ENCODE measurements around the gene SMIM8. TPM values are rescaled to one million over a fixed set of nuclear protein-coding genes. Genes with fewer than 3 reads are reported as not detected.

SMIM8 gene
- total RNA-seq, 1 donor from 2014 or later, result 13.5 TPM

DNA sequence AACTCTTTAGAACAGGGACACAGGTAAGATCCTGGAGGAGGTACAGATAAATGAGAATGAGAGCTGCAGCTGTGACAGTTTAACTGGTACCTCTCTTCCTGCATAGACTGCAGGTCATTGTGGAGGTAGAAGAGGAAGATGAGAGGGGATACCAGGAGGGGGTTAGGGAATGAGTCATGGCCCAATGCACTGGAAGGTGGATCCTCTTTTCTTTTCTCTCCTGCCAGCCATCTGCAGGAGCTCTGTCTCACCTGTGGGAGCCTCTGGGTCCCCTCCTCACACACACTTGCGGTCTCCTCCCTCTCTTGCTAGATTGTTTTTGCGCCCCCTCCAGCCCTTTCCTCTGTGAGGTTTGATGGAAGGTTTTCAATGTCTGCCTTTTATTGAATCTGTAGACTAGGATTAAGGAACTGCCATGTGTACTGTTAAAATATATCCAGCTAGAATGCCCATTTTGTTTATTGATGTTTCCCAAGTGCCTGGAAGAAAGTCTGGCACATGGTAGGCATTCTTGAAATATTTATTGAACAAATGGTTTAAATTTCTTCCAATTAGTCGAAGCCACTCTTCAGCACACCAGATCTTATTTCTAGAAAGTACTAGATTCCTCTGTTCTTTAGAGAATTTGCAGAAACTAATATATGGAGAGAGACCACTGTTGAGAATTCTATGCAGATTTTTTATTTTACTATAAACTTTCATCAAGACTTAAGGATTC lies 35.2 kb downstream of the SMIM8 start:
- no peak for DNase-seq (ENCODE audit: low read depth, low spot score)
- H3K4me3 Mint-ChIP-seq, result no peak overlapping the region
- TF ChIP-seq, protein P1, sequence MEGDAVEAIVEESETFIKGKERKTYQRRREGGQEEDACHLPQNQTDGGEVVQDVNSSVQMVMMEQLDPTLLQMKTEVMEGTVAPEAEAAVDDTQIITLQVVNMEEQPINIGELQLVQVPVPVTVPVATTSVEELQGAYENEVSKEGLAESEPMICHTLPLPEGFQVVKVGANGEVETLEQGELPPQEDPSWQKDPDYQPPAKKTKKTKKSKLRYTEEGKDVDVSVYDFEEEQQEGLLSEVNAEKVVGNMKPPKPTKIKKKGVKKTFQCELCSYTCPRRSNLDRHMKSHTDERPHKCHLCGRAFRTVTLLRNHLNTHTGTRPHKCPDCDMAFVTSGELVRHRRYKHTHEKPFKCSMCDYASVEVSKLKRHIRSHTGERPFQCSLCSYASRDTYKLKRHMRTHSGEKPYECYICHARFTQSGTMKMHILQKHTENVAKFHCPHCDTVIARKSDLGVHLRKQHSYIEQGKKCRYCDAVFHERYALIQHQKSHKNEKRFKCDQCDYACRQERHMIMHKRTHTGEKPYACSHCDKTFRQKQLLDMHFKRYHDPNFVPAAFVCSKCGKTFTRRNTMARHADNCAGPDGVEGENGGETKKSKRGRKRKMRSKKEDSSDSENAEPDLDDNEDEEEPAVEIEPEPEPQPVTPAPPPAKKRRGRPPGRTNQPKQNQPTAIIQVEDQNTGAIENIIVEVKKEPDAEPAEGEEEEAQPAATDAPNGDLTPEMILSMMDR (conservative IDR thresholded peaks at IDR 0.05), result no peak
- no peaks in the 10 kb centered on the region for H3K9me3 Mint-ChIP-seq
- peaks cover 7% of the 10 kb centered on the region for H3K36me3 Mint-ChIP-seq (ENCODE audit: low read depth)
- H3K4me1 Mint-ChIP-seq, result no peaks in the 10 kb centered on the region
- H3K27me3 Mint-ChIP-seq (ENCODE audit: low read depth), result no peaks in the 10 kb centered on the region
- no peak overlapping the region for H3K27ac Mint-ChIP-seq (ENCODE audit: unreplicated experiment)

DNA sequence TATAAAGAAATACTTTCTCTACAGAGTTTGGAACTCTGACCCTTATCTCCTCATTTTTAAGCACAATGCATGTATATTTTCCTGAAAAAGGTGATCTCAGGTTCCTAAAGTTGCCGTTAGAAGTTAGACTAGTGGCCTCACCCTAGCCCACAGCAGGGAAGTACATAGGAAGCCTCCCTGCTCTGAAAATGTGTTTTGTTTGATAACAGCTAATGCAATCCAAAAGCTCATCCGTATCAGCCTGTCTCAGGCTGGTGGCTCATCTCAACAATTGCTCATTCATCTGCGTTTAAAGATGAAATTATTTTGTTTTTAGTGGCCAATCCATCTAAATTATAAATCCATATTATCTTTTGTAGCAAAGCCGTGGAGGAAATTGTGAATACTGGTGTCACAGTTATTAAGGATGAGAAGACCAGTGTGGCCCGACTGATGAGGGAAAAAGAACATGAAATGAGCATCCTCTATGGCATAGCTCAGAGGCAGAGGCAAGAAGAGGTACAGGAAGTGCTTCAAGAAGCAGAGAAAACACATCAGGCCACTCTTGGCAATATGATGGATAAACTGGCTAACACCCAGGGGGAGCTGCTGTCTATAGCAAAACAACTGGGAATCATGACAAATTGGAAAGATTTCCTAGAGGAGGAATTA lies 42.3 kb downstream of the SMIM8 start:
- H3K4me3 Mint-ChIP-seq, result no peak overlapping the region
- no peaks in the 10 kb centered on the region for H3K27me3 Mint-ChIP-seq (ENCODE audit: low read depth)
- H3K4me1 Mint-ChIP-seq, result no peaks in the 10 kb centered on the region
- peaks cover 13% of the 10 kb centered on the region for H3K9me3 Mint-ChIP-seq
- no peak overlapping the region for H3K27ac Mint-ChIP-seq (ENCODE audit: unreplicated experiment)
- DNase-seq (ENCODE audit: low read depth, low spot score), result no peak
- TF ChIP-seq, protein P1 (conservative IDR thresholded peaks at IDR 0.05), result no peak
- H3K36me3 Mint-ChIP-seq (ENCODE audit: low read depth), result peaks cover 32% of the 10 kb centered on the region

DNA sequence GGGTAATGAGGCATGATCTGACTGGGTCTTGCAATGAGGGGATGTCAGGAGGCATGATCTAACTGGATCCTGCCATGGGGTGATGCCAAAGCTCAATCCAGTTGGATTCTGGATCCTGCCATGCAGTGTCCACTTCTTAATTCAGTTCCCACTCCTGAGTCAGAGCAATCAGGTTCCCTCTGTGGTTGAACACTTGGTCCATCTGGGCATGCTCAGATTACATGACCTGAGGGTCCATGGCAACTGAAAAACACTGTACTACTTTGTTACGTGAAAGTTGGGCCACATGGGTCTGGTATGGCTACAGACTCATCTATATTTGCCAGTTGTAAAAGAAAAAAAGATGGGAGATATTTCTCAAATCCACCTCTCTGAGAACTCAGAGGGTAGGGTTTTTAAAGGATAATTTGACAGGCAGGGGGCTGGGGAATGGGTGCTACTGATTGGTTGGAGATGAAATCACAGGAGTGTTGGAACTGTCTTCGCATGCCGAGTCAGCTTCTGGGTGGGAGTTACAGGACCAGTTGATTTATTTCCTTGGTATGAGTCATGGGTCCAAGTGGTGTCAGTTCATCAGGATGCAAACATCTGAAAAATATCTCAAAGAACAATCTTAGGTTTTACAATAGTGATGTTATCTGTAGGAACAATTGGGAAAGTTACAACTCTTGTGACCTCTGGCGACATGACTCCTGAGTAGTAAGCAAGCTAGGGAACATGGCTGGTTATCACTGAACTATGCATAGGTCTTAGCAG lies 43.9 kb downstream of the SMIM8 start:
- no peak for DNase-seq (ENCODE audit: low read depth, low spot score)
- Mint-ChIP-seq H3K9me3 (peaks cover 16% of the 10 kb centered on the region), H3K36me3 (ENCODE audit: low read depth) (peaks cover 35% of the 10 kb centered on the region), H3K27ac (ENCODE audit: unreplicated experiment) (no peak overlapping the region), H3K4me1 (no peaks in the 10 kb centered on the region), H3K27me3 (ENCODE audit: low read depth) (no peaks in the 10 kb centered on the region), H3K4me3 (no peak overlapping the region)
- TF ChIP-seq, protein P1 (conservative IDR thresholded peaks at IDR 0.05), result no peak

DNA sequence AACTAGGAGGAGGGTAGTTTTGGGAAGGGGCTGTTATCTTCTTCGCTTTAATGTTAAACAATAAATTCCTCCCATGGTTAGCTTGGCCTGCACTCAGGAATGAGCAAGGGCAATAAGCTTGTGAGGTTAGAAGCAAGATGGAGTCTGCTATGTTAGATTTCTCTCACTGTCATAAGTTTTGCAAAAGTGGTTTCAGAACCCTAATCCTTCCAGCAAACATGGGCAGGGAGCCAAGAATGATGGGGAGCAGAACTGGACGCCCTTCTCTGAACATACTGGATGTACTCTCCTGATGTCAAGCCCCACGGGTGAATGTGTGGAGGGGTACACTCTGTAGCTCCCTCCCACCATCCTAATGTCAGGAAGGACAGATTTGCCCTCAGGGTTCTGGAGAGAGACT lies 44.5 kb downstream of the SMIM8 start:
- H3K4me1 Mint-ChIP-seq, result no peaks in the 10 kb centered on the region
- no peak overlapping the region for H3K27ac Mint-ChIP-seq (ENCODE audit: unreplicated experiment)
- H3K27me3 Mint-ChIP-seq (ENCODE audit: low read depth), result no peaks in the 10 kb centered on the region
- no peak for DNase-seq (ENCODE audit: low read depth, low spot score)
- TF ChIP-seq, protein P1 (conservative IDR thresholded peaks at IDR 0.05), result no peak
- no peak overlapping the region for H3K4me3 Mint-ChIP-seq
- H3K36me3 Mint-ChIP-seq (ENCODE audit: low read depth), result peaks cover 31% of the 10 kb centered on the region
- peaks cover 16% of the 10 kb centered on the region for H3K9me3 Mint-ChIP-seq

DNA sequence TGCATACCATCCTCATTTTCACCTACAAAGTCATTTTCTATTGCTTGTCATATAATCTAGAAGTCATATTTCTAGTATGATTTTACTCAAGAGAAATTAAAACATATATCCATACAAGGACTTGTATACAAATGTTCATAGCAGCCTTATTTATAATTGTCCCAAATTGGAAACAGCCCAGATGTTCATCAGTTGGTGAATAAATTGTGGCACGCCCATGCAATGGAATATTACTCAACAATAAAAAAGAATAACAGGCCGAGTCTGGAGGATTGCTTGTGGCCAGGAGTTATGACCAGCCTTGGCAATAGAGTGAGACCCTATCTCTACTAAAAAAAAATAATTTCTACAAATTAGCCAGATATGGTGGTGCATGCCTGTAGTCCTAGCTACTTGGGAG lies 51.0 kb downstream of the SMIM8 start:
- Mint-ChIP-seq H3K9me3 (peaks cover 6% of the 10 kb centered on the region), H3K4me3 (no peak overlapping the region), H3K36me3 (ENCODE audit: low read depth) (peaks cover 18% of the 10 kb centered on the region), H3K27ac (ENCODE audit: unreplicated experiment) (no peak overlapping the region), H3K4me1 (no peaks in the 10 kb centered on the region), H3K27me3 (ENCODE audit: low read depth) (no peaks in the 10 kb centered on the region)
- DNase-seq (ENCODE audit: low read depth, low spot score), result no peak
- TF ChIP-seq, protein P1 (conservative IDR thresholded peaks at IDR 0.05), result no peak

Data from neural crest cell (in vitro differentiated cells).